ENCODE data around the gene TBC1D10A.

The TBC1D10A gene

GRCh38 chr22:30297991-30298701, 28.6 kb downstream of the TBC1D10A start:
- no peak for DNase-seq

GRCh38 chr22:30297276-30297990, 29.3 kb downstream of the TBC1D10A start:
- DNase-seq = no peak

DNA sequence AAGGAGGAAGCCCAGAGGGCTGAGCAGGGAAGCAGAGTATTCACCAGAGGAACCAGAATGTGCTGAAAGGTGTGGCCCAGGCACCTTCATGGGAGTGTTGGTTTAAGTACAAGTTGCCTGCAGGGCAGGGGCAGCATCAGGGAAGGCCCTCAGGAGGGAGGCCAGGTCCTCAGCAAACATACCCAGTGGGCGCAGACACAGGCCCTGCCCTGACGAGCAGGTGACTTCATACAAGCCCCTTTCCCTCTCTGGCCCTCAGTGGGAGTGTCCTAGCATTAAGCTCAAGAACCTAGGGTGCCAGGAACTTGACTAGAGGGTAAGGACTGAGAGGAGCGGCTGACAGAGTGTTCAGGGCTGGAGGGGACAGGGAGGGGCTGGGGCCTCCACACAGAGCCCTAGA, 29.9 kb downstream of the TBC1D10A start:
- no peak for DNase-seq

DNA sequence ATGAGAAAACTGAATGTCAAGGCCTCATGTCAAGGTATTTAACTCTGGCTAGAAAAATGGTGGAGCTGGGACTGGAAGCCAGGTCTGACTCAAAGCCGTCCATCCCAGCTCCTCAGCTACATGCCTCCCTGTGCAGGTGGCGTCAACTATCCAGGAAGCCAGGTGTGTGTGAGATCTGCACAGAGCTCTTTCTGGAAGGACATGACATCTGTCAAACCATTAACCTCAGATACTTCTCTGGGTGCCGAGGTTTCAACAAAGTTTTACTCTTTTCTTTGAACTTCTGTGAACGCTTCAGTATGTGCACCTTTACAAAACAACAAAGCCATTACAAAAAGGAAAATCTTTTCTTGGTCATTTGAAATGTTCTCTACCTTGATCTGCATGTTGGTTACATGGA, 30.4 kb downstream of the TBC1D10A start:
- DNase-seq = no peak

DNA sequence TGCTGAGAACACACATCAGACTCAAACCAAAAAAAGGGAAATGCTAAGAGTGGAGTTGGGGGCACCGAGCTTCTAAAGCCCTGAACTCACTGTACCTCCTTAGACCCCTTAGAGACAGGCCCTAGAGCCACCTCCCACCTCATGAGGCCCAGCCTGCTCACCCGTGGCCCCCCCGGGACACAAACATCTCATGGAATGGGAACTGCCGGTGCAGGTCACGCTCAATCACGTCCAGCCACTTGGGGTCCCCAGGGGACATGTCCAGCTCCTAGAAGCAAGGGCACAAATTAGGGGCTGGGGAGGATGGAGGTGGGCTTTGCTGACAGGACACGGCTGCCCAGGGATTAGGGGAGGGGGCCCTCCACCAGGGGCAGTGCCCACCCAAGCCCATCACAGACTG, 31.2 kb downstream of the TBC1D10A start:
- no peak for DNase-seq

DNA sequence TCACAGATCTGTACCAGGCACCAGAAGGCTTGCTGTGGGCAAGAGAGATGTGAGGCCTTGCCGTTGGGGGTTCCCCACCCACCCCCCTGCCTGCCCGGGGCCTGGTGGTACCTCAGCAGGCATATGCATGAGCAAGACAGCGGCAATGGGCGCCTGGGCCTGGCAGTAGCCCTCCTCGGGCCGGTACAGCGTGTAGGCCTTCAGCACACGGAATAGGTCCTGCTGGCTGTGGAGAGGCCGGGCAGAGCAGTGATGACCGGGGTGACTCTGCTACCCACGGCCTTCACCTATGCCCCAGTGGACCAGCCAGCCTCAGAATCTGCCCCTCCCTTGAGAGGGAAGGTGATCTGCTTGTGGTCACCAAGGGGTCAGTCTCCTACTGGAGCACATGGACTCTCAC, 31.9 kb downstream of the TBC1D10A start:
- DNase-seq = no peak

DNA sequence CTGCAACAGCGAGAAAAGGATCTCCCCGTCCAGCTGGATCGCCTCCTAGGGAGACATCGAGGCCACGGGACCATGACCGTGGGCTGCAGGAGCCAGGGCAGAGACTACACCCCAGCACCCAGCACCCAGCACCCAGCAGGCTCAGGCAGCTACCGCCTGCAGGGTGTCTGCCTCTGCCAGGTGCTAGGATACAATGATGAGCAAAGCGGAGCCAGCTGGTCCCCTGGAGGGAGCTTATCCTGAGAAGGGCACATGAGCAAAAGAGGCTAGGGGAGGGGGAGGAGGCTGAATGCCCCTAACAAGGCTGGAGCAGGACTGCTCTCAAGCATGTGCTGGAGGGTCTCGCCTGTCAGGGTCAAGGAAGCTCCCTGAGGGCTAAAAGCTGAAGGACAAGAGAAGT, 32.7 kb downstream of the TBC1D10A start:
- no peak for DNase-seq

GRCh38 chr22:30293026-30293425, 33.7 kb downstream of the TBC1D10A start:
- DNase-seq = no peak

DNA sequence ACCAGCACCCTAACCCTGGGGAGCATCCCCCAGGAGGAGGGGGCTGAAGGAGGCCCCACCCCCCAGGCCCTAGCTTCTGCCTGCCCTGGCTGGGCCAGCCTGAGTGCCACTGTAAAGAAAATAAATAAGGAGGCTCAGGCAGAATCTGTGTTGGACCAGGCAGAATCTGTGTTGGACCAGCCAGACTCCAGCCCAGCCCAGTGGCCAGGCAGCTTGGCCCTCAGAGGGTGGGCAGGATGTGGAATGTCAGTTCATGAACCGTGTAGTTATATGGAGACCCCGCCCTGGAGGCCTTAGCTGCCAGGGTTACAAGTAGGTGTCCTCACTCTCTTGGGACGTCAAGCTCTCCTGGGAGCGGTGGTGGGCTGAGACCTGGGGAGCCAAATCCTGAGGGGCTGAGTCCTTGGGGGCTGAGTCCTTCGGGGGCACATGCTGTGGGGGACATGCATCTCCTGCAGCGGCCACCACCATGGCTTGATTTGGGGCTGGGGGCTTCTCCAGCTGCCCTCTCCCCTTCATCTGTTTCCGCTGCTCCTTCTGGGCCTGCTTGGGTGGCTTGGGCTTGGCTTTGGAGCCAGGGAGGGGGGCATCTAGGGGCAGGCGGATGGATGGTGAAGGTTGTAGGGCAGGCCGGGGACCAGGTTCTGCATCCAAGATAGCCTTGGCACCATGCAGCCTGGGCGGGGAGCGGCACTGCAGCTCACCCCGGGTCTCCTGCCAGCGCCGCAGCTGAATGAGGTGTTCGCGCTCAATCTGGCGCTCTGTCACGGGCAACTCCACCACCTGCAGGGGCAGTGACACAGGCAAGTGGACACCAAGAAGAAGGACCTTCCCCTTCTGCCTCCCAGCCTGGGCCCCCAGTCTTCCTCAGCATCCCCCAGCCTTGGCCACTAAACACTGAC, 34.4 kb downstream of the TBC1D10A start:
- no peak for DNase-seq

DNA sequence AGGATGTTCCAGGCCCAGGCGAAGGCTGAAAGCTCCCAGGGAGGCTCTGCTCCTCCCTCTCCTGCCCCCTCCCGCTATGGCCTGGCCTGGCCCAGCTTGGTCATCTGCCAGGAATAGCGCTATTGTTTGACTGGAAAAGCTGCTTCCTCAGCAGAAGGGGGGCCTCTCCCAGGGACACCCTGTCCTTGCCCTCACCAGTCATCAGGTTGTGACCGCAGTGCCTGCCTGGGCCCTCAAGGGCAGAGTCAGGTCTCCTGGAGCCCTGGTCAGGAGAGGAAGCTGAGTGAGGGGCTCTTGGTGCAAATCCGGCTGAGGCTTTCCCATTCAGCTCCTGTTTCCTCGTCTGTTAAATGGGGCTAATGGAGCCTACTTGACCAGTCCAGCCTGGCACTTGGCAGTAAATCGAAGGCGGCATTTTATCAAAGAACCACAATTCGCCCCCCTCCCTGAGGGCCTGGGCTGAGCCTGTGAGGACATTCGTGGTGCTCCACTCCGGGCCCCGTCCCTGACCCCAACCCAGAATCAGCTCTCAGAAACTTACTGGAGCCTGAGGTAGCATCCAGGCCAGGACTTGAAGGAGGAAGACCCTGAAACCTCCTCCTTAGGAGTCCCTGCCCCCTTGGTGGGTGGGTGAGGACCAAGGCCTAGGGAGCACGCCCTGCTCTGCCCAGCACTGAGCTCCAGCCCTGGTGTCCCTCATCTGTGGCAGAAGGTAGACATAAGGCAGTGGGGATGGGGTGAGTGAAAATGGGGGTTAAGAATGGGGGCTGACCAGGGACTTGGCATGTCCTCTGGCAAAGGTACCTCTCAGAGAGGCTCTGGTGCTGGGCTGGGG, 35.5 kb downstream of the TBC1D10A start:
- DNase-seq = no peak

DNA sequence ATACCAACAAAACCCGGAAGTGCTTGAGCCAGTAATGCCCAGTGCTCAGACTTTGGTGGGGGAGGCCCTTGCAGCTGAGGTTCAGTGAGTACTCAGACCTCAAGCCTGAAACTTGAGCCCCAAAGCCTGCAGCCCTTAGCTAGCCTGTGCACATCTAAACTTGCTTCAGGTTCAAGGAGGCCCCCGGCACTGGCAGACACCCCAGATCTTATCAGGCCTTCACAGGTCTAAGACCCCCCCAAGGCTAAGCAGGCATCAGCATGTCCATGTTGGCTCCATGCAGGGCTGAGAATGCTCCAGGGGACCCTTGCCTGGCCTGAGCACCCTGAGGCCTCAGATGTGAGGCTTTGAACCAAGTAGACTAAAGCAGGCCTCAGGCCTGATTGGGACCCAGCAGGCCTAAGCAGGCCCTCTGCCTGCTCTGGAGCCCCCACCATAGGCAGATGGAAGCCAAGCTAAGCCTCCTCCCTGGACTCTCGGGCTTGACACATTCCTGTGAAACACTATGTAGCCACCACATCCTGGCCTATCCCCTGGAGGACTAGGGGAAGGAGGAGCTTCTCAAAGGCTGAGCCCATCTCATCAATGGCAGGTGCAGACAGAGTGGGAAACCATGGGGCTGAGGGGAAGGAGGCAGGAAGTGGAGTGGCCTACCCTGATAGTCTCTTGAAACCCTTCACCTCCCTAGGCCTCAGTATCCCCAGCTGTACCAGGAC, 36.2 kb downstream of the TBC1D10A start:
- DNase-seq = no peak

DNA sequence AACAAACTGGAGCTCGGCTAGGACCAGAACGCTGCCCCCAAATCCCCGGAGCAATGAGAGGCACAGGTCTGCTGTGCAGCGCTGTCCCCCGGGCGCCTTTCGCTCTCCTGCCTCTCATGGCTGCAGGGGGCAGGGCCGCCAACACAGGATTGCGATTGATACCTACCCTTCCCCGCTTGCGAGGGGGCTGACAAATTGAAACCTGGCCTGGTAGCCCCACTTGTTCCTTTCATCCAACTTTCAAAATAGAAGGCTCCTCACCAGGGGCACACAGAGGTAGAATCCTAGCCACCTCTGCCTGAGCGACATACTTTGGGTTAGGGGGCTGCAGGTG, 36.8 kb downstream of the TBC1D10A start:
- no peak for DNase-seq

- DNase-seq = peak; percentile 96
These were observed 37.4 kb downstream of the TBC1D10A start, which contains the start of gene CASTOR1 for GRCh38 chr22:30289141-30289979. Gene CASTOR1 (minus strand): TSS chr22:30289505. CDS start chr22:30289497, 8 bp downstream.

DNA sequence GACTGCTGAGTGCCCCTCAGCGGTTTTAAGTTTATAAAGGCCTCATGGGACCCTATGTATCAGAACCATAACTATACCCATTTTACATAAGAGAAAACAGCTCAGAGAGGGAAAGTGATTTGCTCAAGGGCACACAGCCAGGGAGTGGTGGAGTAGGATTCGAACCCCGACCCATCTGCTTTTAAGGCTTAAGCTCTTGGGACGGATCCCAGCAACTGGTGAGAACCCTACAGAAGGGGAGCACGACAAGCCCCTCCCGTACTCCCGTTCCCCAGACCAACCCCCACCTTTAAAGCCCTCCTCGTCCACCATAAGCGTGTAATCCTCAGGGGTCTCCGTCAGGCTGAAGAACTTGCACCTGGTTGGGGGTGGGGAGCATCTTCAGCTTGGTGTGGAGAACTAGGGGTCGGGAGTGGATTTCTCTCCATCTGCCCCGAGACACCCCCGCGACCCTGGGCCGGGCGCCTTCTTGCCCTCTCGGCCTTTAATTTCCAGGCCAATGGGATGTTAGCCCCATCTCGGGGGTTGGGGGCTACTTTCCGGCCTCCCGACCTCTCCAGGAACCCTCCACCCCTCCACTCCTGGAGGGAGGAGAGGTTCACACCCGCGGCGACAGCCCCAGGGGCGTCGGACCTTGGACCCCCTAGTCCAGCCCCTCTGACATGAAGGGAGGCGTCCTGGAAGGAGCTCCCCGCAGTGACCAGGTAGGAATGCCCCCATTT, 38.2 kb downstream of the TBC1D10A start:
- no peak for DNase-seq

DNA sequence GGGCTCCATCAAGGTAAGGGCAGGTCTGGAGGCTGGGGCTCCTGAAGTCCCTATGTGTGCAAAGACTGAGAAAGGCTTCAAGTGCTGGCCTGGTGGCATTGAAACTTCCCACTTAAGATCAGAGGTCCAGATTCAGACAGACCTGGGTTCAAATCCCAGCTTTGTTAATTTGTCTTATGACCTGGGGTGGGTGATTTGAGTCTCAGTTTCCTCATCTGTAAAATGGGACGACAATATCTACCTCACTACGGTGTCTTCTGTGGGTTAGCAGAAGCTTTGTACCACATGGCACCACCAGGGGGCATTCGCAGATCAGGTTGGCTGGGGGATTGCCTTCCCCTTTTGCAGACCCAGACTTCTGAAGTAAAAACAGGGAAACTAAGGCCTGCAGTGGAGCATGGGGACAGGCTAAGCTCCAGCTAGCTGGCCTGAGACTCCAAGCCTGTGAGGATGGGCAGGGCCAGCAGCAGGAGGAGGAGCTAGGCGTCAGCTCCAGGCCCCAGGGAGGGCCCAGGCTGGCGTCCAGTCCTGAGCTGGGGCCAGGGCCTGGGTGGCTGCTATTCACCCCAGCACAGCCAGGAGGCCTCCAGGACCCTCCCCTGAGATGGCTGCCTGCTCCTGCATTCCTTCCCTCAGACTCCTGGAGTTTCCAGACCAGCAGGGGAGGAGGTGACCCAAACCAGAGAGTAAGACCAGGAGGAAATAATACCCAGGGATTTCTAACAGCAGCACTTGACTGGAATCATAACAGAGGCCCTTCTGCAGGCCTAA, 38.9 kb downstream of the TBC1D10A start:
- peak; percentile 83 for DNase-seq

GRCh38 chr22:30286813-30287647, 39.7 kb downstream of the TBC1D10A start:
- DNase-seq = peak; percentile 61

GRCh38 chr22:30286331-30286730, 40.4 kb downstream of the TBC1D10A start:
- no peak for DNase-seq

- DNase-seq = no peak
These were observed 40.9 kb downstream of the TBC1D10A start for GRCh38 chr22:30285846-30286200.
